ENCODE results near the gene DBX2.
"Not testable (repeated sequence)": the region's sequence is repeated elsewhere in the genome, so short reads cannot be mapped to it uniquely, and the experiment has no call there.

The DBX2 gene

DNA sequence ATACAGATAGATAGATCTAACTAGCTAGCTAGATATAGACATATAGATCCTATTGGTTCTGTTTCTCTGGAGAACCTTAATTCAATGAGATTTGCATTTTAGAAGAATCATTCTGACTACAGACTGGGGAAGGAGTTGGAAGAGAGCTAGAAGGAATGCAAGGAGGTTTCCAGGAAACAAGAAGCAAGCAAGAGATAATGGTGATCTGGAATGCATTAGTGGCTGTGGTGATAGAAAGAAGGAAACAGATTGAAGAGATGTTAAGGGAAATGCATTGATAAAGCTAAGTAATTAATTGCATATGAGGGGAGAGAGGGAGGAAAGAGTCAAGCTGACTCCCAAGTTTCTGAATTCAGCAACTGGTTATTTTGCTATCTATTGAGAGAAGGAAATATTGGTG is 42.7 kb downstream of the DBX2 start:
- no peak for DNase-seq

- DNase-seq = no peak
These were observed 51.5 kb downstream of the DBX2 start for GRCh38 chr12:44999355-44999754.

- no peak for DNase-seq
These were observed 57.7 kb downstream of the DBX2 start for GRCh38 chr12:44993161-44993560.

- not testable (repeated sequence) for DNase-seq
These were observed 66.0 kb downstream of the DBX2 start for GRCh38 chr12:44984863-44985262.

DNA sequence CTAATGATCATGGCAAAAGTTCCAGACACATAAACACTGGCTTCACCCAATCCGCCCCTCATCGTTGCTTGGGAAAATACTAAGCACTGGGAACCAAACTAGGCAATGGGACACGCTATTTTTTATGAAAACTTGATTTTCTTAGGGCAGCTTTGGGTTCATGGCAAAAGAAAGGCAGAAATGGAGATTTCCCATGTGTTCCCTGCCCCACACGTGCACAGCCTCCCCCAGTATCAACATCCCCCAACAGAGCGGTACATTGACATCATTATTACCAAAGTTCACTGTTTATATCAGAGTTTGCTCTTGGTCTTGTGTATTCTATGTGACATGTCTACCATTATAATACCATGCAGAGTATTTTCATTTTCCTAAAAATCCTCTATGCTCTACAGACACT is 71.0 kb downstream of the DBX2 start:
- no peak for DNase-seq

DNA sequence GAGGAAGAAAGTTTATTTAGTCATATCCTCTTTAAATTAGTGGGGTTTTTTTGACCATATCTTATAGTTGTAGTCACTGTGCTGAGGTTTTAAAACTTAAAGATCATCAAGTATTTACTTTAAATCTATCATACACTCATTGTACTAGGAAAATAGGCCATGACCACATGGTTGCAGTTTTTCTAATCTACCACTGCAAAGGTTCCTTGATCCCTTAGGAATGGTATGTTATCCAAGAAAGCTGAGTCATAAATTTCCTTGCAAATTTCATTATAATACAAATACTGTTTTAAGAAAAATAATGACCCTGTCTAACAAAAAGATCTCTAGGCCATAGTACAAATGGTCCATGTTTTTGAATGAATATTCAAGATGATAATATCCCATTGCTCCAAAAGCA is 74.7 kb downstream of the DBX2 start:
- no peak for DNase-seq

- DNase-seq = no peak
These were observed 78.0 kb downstream of the DBX2 start for GRCh38 chr12:44972746-44973421.

DNA sequence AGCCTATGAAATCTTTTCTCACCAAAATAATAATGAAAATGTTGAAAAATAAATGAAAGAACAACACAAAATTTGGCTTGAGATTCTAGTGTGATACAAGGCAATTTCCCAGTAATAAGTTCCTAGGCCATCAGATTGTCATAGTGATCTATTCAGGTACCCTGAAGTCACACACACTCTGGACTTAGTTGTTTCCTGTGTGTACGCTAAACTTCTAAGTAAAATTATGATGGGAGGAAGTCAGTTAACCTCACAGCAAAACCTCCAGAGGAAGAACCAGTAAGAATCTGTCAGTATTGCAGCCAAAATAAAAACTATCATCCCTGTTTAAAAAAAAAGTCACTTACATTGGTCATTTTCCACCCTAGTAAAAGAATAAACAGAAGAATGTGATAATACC is 81.9 kb downstream of the DBX2 start:
- DNase-seq = no peak

All from activated CD4-positive, alpha-beta T cell treated with anti-CD3 and anti-CD28 coated beads, Interleukin-2, amount 50 U/mL, for 4 hours (primary cell).